Measurements from ENCODE around the gene CELSR2. TPM values are rescaled to one million over a fixed set of nuclear protein-coding genes. Genes with fewer than 3 reads are reported as not detected.
A peak's percentile ranks its signal among the peaks of the same experiment; 100 is the strongest.

CELSR2 gene, protein sequence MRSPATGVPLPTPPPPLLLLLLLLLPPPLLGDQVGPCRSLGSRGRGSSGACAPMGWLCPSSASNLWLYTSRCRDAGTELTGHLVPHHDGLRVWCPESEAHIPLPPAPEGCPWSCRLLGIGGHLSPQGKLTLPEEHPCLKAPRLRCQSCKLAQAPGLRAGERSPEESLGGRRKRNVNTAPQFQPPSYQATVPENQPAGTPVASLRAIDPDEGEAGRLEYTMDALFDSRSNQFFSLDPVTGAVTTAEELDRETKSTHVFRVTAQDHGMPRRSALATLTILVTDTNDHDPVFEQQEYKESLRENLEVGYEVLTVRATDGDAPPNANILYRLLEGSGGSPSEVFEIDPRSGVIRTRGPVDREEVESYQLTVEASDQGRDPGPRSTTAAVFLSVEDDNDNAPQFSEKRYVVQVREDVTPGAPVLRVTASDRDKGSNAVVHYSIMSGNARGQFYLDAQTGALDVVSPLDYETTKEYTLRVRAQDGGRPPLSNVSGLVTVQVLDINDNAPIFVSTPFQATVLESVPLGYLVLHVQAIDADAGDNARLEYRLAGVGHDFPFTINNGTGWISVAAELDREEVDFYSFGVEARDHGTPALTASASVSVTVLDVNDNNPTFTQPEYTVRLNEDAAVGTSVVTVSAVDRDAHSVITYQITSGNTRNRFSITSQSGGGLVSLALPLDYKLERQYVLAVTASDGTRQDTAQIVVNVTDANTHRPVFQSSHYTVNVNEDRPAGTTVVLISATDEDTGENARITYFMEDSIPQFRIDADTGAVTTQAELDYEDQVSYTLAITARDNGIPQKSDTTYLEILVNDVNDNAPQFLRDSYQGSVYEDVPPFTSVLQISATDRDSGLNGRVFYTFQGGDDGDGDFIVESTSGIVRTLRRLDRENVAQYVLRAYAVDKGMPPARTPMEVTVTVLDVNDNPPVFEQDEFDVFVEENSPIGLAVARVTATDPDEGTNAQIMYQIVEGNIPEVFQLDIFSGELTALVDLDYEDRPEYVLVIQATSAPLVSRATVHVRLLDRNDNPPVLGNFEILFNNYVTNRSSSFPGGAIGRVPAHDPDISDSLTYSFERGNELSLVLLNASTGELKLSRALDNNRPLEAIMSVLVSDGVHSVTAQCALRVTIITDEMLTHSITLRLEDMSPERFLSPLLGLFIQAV (N-terminal part only)
- total RNA-seq: 1 to 10 TPM in 1 of 2 donors, under 1 TPM in 1; 0.77 to 1.3 TPM

GRCh38 chr1:109248797-109249629 is at the start of gene CELSR2:
Gene CELSR2 (plus strand): TSS chr1:109249539. CDS start chr1:109250080, 541 bp downstream.
- H3K27me3 Mint-ChIP-seq: peaks cover 9% of the 10 kb centered on the region

GRCh38 chr1:109199710-109200109 is 49.6 kb upstream of the CELSR2 start:
- peaks cover 3% of the 10 kb centered on the region for H3K4me1 Mint-ChIP-seq
- no peak overlapping the region for H3K27ac Mint-ChIP-seq
- H3K4me3 Mint-ChIP-seq: no peak overlapping the region

More at GRCh38 chr1:109248797-109249629, at the start of gene CELSR2:
- H3K9me3 Mint-ChIP-seq: no peaks in the 10 kb centered on the region
- peak; percentile 87 for ATAC-seq (replicated peaks)
- no peaks in the 10 kb centered on the region for H3K36me3 Mint-ChIP-seq (ENCODE audit: low read depth)
- no peak within 1 kb of the TSS for H3K27ac Mint-ChIP-seq
- peak within 1 kb of the TSS; percentile 50 for H3K4me3 Mint-ChIP-seq
- H3K4me1 Mint-ChIP-seq: no peaks in the 10 kb centered on the region

DNA sequence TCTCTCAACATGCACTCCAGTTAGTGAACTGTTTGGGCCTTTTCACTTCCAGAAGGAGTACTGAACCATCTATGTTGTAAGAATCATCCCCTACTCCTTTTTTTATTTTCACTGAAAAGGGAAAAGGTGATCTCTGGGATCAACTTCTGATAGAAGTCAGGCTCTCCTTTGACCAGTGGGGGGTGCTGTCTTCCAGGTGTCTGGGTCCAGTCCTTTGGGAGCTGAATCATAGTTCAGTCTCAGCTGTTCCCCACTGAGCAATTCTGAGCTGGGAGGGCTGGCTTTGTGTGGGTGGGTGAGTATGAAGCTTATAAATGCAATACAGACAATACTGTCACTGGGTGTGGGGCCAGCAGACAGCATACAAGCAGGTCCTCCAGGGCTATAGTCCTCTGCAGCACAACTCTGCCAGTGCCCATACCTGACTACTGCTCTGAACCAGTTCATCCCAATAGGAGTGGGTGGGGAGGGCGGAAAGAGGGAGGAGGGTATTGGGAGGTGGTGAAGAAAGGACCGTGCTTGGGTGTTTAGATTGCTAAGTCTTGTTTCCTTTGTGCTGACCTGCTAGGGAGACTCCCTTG is 48.1 kb upstream of the CELSR2 start:
- Mint-ChIP-seq H3K36me3 (ENCODE audit: low read depth) (peaks cover 18% of the 10 kb centered on the region), H3K4me1 (peaks cover 3% of the 10 kb centered on the region), H3K4me3 (no peak overlapping the region), H3K9me3 (no peaks in the 10 kb centered on the region), H3K27me3 (no peaks in the 10 kb centered on the region), H3K27ac (peak overlapping the region; percentile 72)
- peak; percentile 77 for ATAC-seq (replicated peaks)

More at GRCh38 chr1:109199710-109200109, 49.6 kb upstream of the CELSR2 start:
- Mint-ChIP-seq H3K36me3 (ENCODE audit: low read depth) (peaks cover 18% of the 10 kb centered on the region), H3K9me3 (no peaks in the 10 kb centered on the region), H3K27me3 (no peaks in the 10 kb centered on the region)
- ATAC-seq (replicated peaks): no peak

DNA sequence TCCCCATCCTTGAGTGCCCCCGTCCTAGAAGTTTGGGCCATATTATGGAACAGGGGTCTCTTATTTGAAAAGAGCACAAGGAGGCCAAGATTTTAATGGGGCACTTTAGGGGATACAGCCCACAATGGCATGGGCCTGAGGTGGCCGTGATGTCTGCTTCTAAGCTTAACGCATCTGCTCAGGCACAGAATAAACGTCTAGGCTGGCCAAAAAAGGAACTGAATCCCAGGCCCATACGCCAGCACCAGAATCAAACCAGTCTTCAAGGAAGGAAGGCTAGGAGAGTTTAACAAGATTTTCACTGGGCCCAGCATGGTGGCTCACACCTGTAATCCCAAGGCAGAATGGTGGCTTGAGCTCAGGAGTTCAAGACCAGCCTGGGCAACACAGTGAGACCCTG is 44.9 kb upstream of the CELSR2 start:
- no peaks in the 10 kb centered on the region for H3K9me3 Mint-ChIP-seq
- peaks cover 3% of the 10 kb centered on the region for H3K4me1 Mint-ChIP-seq
- no peaks in the 10 kb centered on the region for H3K27me3 Mint-ChIP-seq
- no peak overlapping the region for H3K4me3 Mint-ChIP-seq
- no peak for ATAC-seq (replicated peaks)
- peaks cover 9% of the 10 kb centered on the region for H3K36me3 Mint-ChIP-seq (ENCODE audit: low read depth)
- H3K27ac Mint-ChIP-seq: no peak overlapping the region

DNA sequence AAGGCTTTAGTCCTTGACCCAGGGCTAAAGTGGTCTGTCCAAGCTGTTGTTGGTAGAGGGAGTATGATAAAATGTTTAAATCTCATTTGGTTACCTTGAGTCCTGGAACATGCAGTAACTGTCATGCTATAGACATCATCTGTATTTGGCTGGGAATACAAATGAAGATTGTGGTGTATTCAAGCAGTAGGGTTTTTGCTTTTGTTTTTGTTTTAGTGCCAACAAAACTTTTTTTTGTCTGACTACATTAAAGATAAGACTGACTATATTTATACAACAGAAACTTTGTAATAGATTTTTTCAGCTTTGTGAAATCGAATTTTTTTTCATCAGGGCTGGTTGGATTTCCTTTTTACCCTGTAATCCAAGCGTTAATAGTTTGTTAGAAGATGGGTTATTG is 43.0 kb upstream of the CELSR2 start:
- Mint-ChIP-seq H3K4me3 (no peak overlapping the region), H3K9me3 (no peaks in the 10 kb centered on the region), H3K36me3 (ENCODE audit: low read depth) (no peaks in the 10 kb centered on the region), H3K27ac (no peak overlapping the region), H3K27me3 (no peaks in the 10 kb centered on the region), H3K4me1 (no peaks in the 10 kb centered on the region)
- ATAC-seq (replicated peaks): no peak

- no peak for ATAC-seq (replicated peaks)
- Mint-ChIP-seq H3K4me1 (no peaks in the 10 kb centered on the region), H3K27ac (no peak overlapping the region), H3K36me3 (ENCODE audit: low read depth) (no peaks in the 10 kb centered on the region), H3K4me3 (no peak overlapping the region), H3K9me3 (no peaks in the 10 kb centered on the region), H3K27me3 (no peaks in the 10 kb centered on the region)
Measured at GRCh38 chr1:109207467-109208103, 41.8 kb upstream of the CELSR2 start.

DNA sequence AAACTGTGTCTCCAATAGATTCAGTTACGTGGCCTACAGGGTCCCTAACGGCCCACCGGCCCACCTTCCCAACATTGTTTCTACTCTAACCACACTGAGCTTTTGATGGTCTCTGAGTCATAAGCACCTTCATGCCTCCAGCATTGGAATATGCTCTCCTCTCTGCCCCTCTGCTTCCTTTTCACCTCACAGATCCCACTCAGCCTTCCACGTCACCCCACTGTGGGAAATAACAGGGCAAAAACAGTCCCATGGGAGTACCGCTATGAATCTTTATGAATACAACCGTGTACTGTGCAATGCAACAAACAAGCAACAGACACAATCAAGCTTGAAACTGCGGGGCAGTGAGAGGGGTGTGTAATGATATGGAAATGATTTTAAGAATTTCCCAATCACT is 40.9 kb upstream of the CELSR2 start:
- Mint-ChIP-seq H3K4me1 (no peaks in the 10 kb centered on the region), H3K4me3 (no peak overlapping the region), H3K36me3 (ENCODE audit: low read depth) (no peaks in the 10 kb centered on the region), H3K9me3 (no peaks in the 10 kb centered on the region), H3K27ac (no peak overlapping the region), H3K27me3 (no peaks in the 10 kb centered on the region)
- no peak for ATAC-seq (replicated peaks)

GRCh38 chr1:109208836-109209463 is 40.4 kb upstream of the CELSR2 start:
- Mint-ChIP-seq H3K9me3 (no peaks in the 10 kb centered on the region), H3K27me3 (no peaks in the 10 kb centered on the region), H3K4me3 (no peak overlapping the region), H3K36me3 (ENCODE audit: low read depth) (peaks cover 3% of the 10 kb centered on the region), H3K4me1 (no peaks in the 10 kb centered on the region), H3K27ac (no peak overlapping the region)
- ATAC-seq (replicated peaks): no peak

DNA sequence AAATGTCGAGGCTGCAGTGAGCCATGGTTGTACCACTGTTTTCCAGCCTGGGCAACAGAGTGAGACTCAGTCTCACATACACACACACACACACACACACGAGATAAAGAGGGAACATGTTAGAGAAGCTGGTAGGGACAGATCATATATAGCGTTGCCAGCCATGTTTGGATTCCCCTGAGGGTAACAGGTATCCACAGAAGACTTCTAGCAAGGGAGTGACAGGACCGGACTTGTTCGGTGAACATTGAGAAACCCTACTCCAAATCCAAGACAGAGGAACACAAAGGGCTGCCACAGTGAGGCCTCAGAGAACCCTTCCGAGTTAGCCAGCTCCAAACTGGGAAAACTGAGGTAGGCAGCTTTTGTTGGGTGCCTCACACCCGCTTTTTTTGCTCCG is 39.3 kb upstream of the CELSR2 start:
- no peak for ATAC-seq (replicated peaks)
- no peak overlapping the region for H3K27ac Mint-ChIP-seq
- peaks cover 3% of the 10 kb centered on the region for H3K4me1 Mint-ChIP-seq

GRCh38 chr1:109213345-109213823 is 36.0 kb upstream of the CELSR2 start:
- H3K4me3 Mint-ChIP-seq: peak overlapping the region; percentile 99
- H3K27me3 Mint-ChIP-seq: no peaks in the 10 kb centered on the region
- H3K9me3 Mint-ChIP-seq: no peaks in the 10 kb centered on the region
- H3K4me1 Mint-ChIP-seq: peaks cover 20% of the 10 kb centered on the region
- peak overlapping the region; percentile 99 for H3K27ac Mint-ChIP-seq
- ATAC-seq (replicated peaks): no peak
- H3K36me3 Mint-ChIP-seq (ENCODE audit: low read depth): peaks cover 46% of the 10 kb centered on the region

More for the DNA sequence above, 39.3 kb upstream of the CELSR2 start:
- H3K27me3 Mint-ChIP-seq: no peaks in the 10 kb centered on the region
- H3K36me3 Mint-ChIP-seq (ENCODE audit: low read depth): peaks cover 14% of the 10 kb centered on the region
- H3K4me3 Mint-ChIP-seq: no peak overlapping the region
- H3K9me3 Mint-ChIP-seq: no peaks in the 10 kb centered on the region

GRCh38 chr1:109213824-109214693 is 35.3 kb upstream of the CELSR2 start, which contains the start of gene SARS1:
Gene SARS1 (plus strand): TSS chr1:109213918. CDS start chr1:109213993, 75 bp downstream.
- no peaks in the 10 kb centered on the region for H3K27me3 Mint-ChIP-seq
- H3K27ac Mint-ChIP-seq: peak within 1 kb of the TSS; percentile 99
- peaks cover 24% of the 10 kb centered on the region for H3K4me1 Mint-ChIP-seq
- H3K36me3 Mint-ChIP-seq (ENCODE audit: low read depth): peaks cover 51% of the 10 kb centered on the region
- no peaks in the 10 kb centered on the region for H3K9me3 Mint-ChIP-seq
- H3K4me3 Mint-ChIP-seq: peak within 1 kb of the TSS; percentile 99
- ATAC-seq (replicated peaks): peak; percentile 89
